EH (cell line): ENCODE data around the gene CCNG1.
A peak's percentile ranks its signal among the peaks of the same experiment; 100 is the strongest.
"Not testable (repeated sequence)": the region's sequence is repeated elsewhere in the genome, so short reads cannot be mapped to it uniquely, and the experiment has no call there.

Source experiments
- DNase-seq: peaks from one replicate; pipeline ENCODE4 v3.0.0-alpha.2; 2015; ENCODE audit warnings: low read depth

Gene CCNG1

GRCh38 chr5:163437309-163438182 lies at the start of gene CCNG1:
CCNG1 (plus strand) TSS chr5:163437595; CDS start chr5:163439257, 1,662 bp downstream.
- peak; percentile 98 for DNase-seq

- no peak for DNase-seq
These were observed 41.6 kb upstream of the CCNG1 start for GRCh38 chr5:163395792-163396191.

DNA sequence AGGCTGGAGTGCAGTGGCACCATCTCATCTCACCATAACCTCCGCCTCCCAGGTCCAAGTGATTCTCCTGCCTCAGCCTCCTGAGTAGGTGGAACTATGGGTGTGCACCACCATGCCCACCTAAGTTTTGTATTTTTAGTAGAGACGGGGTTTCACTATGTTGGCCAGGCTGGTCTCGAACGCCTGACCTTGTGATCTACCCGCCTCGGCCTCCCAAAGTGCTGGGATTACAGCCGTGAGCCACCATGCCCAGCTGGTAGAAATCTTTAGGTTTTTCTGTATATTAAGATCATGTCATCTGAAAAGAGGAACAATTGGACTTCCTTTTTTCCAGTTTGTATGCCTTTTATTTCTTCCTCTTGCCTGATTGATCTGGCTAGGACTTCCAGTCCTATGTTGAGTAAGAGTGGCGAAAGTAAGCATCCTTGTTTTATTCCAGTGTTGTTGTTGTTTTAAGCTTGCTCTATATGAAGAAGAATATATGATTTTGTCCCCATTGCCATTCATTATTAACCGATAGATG lies 40.5 kb upstream of the CCNG1 start:
- DNase-seq, result not testable (repeated sequence)

- DNase-seq, result no peak
These were observed 40.0 kb upstream of the CCNG1 start for GRCh38 chr5:163397354-163397753.

- DNase-seq, result no peak
These were observed 37.5 kb upstream of the CCNG1 start for GRCh38 chr5:163399923-163400322.

- peak; percentile 0 for DNase-seq
These were observed 36.1 kb upstream of the CCNG1 start for GRCh38 chr5:163401271-163401670.

DNA sequence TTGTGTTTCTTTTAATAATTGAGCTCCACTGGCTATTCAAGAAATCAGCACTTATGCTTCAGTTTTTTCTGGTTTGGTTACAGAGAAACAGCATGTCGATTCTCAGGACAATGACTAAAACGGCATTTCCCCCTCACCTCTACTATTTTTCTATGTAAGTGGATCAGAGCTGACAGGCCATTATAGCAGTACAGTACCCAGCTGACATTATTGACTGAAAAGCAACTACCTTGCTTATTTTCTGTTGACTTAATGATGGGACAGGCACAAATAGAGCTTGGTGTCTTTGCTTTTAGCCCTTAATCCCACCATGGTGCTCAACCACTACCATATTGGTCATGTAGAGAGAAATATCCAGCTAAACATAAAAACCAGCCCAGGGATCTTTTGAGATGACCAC lies 35.4 kb upstream of the CCNG1 start:
- DNase-seq, result no peak

DNA sequence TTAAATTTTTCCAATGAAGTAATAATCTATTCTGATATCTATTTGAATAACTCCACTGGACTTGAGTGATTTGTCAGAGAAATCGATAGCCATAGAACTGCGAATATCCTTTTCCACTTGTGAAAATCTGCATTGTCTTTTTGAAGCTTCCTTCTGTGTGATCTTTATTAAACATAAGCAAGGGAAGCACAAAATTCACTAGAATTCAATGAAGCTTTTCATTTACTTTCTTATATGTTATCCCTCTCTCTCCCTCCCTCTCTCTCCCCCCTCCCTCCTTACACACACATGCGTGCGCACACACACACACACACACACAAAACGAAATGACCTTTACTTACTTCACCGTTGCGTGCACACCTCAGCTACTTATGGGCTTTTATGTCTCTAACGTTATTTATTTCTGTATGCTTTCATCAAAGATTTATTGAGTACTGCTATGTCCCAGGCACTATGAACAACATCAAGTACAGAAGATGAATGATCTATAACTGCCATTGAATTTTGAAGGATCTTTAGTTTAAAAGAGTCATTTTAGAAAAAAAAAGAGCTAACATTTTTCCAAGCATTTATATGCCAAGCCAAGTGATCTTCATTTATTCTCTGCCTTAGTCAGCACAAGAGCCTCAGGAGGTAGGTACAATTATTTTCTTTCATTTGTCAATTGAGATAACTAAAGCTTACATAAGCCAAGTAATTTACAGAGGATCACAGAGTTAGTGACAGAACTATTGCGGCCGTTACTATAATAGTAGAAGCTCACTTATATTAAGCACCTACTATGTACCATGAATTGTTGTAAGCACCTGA lies 32.8 kb upstream of the CCNG1 start:
- no peak for DNase-seq

DNA sequence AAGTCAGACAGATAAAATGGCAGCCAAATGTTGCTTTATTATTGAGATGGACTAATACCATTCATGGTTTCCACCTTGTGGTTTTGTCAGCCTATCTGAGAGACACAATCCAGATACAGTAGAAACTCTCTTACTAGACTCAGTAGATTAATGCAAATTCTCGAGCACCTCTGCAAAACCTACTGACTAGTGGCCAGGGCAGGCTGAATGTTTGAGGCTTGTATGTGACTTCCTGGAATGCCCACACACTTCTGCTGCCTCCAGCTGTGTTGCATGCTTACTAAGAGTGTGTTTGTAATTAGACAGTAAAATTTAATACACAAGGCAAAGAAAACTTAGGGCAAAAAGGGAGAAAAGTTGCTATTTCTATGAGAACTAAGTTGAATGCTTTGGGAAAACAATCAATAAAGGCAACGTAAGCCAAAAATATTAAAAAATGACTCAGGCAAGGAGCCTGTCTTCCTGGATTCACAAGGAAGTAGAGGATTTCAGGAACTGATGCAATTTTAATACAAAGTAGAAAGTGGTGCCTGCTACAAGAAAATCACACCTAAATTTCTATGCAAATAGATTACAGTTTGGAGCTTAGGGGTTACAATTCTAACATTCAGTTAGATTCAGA lies 30.2 kb upstream of the CCNG1 start:
- DNase-seq, result peak; percentile 21

DNA sequence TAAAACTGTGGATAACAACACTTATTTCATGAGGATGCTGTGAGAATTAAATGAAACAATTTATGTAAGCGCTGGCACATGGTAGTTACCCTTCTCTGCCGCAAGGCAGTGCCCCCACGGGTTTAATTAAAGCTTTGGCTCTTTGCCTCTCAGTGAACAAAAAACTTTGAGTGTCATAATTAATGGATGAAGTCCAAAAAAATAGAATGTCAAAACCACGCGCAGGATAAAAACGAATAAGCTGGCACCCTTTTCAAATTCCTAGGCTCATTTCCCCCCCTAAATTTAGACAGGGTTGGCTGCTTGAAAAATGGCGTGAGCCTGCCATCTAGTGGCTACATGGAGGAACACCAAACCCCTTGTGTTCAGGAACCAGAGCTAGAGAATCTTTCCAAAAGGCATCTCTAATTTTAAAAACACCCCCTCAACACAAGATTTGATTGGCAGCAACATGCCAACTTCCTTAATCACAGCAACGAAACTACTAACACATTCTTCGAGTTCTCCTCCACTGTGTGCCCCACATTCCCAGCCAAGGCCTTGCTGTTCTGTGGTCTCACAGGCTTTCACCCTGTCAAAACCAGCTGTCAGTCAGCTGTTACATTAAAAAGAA lies 29.0 kb upstream of the CCNG1 start:
- DNase-seq, result peak; percentile 61

DNA sequence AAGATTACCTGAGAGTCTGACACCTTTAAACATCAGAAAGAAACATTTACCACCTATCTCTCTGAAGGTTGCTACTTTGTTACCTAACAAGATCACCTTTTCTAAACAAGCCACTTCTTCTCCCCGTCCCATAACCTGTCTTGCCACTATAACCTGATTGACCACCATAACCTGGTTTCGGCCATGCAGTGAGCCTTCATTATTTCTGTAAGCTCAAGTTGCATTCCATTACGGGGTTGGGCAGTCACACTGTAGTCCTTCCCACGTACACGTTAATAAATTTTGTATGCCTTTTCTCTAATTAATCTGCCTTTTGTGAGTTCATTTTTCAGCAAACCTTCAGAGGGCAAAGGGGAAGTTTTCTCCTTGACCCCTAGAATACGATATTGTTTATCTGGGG lies 28.0 kb upstream of the CCNG1 start:
- no peak for DNase-seq

DNA sequence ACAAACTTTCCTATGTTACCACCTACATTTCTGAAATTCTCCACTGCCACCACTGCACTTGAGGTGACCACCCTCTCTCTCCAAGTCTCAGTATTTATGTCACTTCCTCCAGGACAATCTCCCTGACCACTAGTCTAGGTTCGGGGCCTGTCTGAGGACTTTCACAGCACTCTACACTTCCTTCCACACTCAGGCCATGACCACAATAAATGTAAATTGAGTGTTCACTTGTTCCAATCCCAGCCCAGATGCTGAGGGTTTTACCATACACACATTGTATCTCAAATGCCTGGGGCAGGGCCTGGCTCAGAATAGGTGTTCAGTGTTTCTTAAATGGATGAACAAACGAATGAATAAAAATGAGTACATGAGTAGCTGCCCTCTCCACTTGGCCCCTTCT lies 26.9 kb upstream of the CCNG1 start:
- DNase-seq, result no peak

- not testable (repeated sequence) for DNase-seq
These were observed 21.7 kb upstream of the CCNG1 start for GRCh38 chr5:163415673-163416072.

DNA sequence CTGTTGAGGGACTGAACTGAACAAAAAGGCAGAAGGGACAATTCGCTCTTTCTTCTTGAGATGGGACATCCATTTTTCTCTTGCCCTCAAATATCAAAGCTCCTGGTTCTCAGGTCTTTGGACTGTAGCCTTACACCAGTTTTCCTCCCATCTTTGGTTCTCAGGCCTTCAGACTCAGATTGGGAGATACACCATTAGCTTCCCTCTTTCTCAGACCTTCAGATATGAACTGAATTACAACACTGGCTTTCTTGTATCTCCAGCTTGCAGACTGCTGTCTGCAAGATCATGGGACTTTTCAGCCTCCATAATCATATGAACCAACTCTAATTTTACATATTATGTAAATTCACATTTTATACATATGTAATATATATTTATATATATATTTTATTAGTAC lies 12.6 kb upstream of the CCNG1 start:
- DNase-seq, result no peak

- DNase-seq, result not testable (repeated sequence)
These were observed 11.3 kb upstream of the CCNG1 start for GRCh38 chr5:163426128-163426527.

GRCh38 chr5:163432544-163432943 lies 4.9 kb upstream of the CCNG1 start:
- no peak for DNase-seq

GRCh38 chr5:163433271-163433670 lies 4.1 kb upstream of the CCNG1 start:
- DNase-seq, result no peak

DNA sequence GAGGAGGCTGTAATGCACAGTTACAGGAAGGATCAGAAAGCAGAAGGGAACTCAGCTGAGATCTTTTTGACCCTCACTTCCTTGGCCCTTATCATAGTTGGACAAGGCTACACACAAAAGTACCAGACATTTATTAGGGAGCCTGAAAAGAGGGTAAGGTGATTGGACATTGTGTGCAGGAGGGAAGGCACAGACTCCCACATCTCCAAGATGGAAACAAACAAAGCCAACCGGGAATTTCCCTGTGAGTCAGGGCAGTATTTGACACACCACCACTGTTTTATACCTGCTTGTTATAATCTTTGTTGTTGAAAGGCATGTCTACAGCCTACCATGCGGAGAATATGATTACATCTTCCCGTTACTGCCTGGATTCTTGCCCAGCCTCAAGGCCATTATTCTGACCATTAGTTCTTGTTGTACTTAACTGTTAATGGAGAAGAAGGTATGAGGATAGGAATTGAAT lies 3.0 kb upstream of the CCNG1 start:
- DNase-seq, result no peak

- DNase-seq, result no peak
These were observed 880 bp upstream of the CCNG1 start for GRCh38 chr5:163436515-163436914.

GRCh38 chr5:163437011-163437308 lies 435 bp upstream of the CCNG1 start:
- DNase-seq, result no peak

DNA sequence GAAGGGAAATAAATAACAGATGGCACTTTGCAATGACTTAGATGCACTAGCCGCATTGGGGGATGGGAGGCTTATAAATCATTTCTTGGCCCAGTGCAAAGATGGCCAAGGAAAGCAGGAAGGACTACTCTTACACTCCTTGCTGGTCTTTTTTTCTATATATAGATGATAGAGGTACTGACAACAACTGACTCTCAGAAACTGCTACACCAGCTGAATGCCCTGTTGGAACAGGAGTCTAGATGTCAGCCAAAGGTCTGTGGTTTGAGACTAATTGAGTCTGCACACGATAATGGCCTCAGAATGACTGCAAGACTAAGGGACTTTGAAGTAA lies 1.7 kb downstream of the CCNG1 start:
- DNase-seq, result peak; percentile 61

DNA sequence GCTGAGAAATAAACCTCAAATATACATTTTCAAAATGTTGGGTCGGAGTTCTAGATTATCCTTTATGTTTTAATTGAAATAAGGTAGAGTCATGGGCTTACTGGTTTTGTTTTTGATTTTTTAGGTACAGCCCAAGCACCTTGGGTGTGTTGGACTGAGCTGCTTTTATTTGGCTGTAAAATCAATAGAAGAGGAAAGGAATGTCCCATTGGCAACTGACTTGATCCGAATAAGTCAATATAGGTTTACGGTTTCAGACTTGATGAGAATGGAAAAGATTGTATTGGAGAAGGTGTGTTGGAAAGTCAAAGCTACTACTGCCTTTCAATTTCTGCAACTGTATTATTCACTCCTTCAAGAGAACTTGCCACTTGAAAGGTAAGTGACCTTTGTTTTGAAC lies 3.6 kb downstream of the CCNG1 start:
- no peak for DNase-seq
